HFFc6 (cell line): ENCODE measurements around the gene ARL5C. TPM values are rescaled to one million over a fixed set of nuclear protein-coding genes. Genes with fewer than 3 reads are reported as not detected.

Experiments
- DNase-seq: peaks from one replicate; pipeline ENCODE4 v3.0.0-alpha.2; 2018
- H3K27ac Mint-ChIP-seq: 2 replicates; pipeline ENCODE4 v1.8.0; 2020; ENCODE audit warnings: mild to moderate bottlenecking, mixed read lengths
- H3K27me3 Mint-ChIP-seq: 2 replicates; pipeline ENCODE4 v1.8.0; 2021; ENCODE audit warnings: mild to moderate bottlenecking, moderate library complexity, mixed read lengths; ENCODE audit not compliant: insufficient read depth
- H3K36me3 Mint-ChIP-seq: 2 replicates; pipeline ENCODE4 v1.8.0; 2021; ENCODE audit warnings: low read depth, mixed read lengths
- H3K4me1 Mint-ChIP-seq: 2 replicates; pipeline ENCODE4 v1.8.0; 2020; ENCODE audit warnings: low read depth, mixed read lengths
- H3K4me3 Mint-ChIP-seq: 2 replicates; pipeline ENCODE4 v1.8.0; 2020; ENCODE audit warnings: mild to moderate bottlenecking, moderate library complexity, mixed read lengths
- H3K9me3 Mint-ChIP-seq: 2 replicates; pipeline ENCODE4 v1.8.0; 2020; ENCODE audit warnings: mild to moderate bottlenecking, mixed read lengths
- CTCF ChIP-seq: fragments of 200-600 bp; sonication (generic); IDR thresholded peaks from 2 replicates; pipeline ENCODE4 v1.5.0; 2021; ENCODE audit warnings: antibody characterized with exemption, mild to moderate bottlenecking
- total RNA-seq, 6 experiments: library from RNA; stranded (reverse); fragmentation: NEBNext Ultra II Directional; extraction: Animal tissue kit (Norgen Biotek cat#: 25700); gene quantifications; 2 replicates in 1 of 6; 3 replicates in 5 of 6; pipeline ENCODE4 v1.2.3, GENCODE V29; 2021

Gene ARL5C
- total RNA-seq, 6 experiments from 2014 or later: not detected

GRCh38 chr17:39193346-39193745, 27.4 kb upstream of the ARL5C start:
- H3K4me3 Mint-ChIP-seq: no peak overlapping the region
- peaks cover 11% of the 10 kb centered on the region; the same call in 1 of the 2 replicates for H3K36me3 Mint-ChIP-seq
- no peak for TF ChIP-seq CTCF
- no peak overlapping the region for H3K27ac Mint-ChIP-seq
- no peak for DNase-seq
- no peaks in the 10 kb centered on the region; the same call in 1 of the 2 replicates for H3K27me3 Mint-ChIP-seq
- H3K4me1 Mint-ChIP-seq: peaks cover 31% of the 10 kb centered on the region
- no peaks in the 10 kb centered on the region for H3K9me3 Mint-ChIP-seq

GRCh38 chr17:39192901-39193300, 26.9 kb upstream of the ARL5C start:
- H3K4me3 Mint-ChIP-seq: no peak overlapping the region
- peaks cover 27% of the 10 kb centered on the region for H3K4me1 Mint-ChIP-seq
- H3K9me3 Mint-ChIP-seq: no peaks in the 10 kb centered on the region
- no peak for DNase-seq
- H3K27ac Mint-ChIP-seq: no peak overlapping the region
- no peak for TF ChIP-seq CTCF
- H3K36me3 Mint-ChIP-seq: peaks cover 11% of the 10 kb centered on the region; the same call in 1 of the 2 replicates
- H3K27me3 Mint-ChIP-seq: no peaks in the 10 kb centered on the region; the same call in 1 of the 2 replicates

- Mint-ChIP-seq H3K27ac (no peak overlapping the region), H3K36me3 (peaks cover 11% of the 10 kb centered on the region; the same call in 1 of the 2 replicates), H3K4me1 (peaks cover 26% of the 10 kb centered on the region), H3K9me3 (no peaks in the 10 kb centered on the region), H3K27me3 (no peaks in the 10 kb centered on the region; the same call in 1 of the 2 replicates), H3K4me3 (no peak overlapping the region)
- no peak for TF ChIP-seq CTCF
- no peak for DNase-seq
Measured at GRCh38 chr17:39191750-39192510, 26.0 kb upstream of the ARL5C start.

- no peaks in the 10 kb centered on the region for H3K9me3 Mint-ChIP-seq
- no peak for TF ChIP-seq CTCF
- no peak overlapping the region for H3K27ac Mint-ChIP-seq
- peaks cover 15% of the 10 kb centered on the region for H3K36me3 Mint-ChIP-seq
- H3K27me3 Mint-ChIP-seq: no peaks in the 10 kb centered on the region; the same call in 1 of the 2 replicates
- no peak for DNase-seq
- H3K4me1 Mint-ChIP-seq: no peaks in the 10 kb centered on the region
- no peak overlapping the region for H3K4me3 Mint-ChIP-seq
Measured at GRCh38 chr17:39187152-39187830, 21.3 kb upstream of the ARL5C start.

GRCh38 chr17:39186481-39187002, 20.6 kb upstream of the ARL5C start:
- no peak for TF ChIP-seq CTCF
- Mint-ChIP-seq H3K4me1 (no peaks in the 10 kb centered on the region), H3K27me3 (no peaks in the 10 kb centered on the region), H3K36me3 (peaks cover 13% of the 10 kb centered on the region), H3K4me3 (no peak overlapping the region), H3K27ac (no peak overlapping the region), H3K9me3 (no peaks in the 10 kb centered on the region)
- DNase-seq: no peak
